HG02678 (cell line): Measurements from ENCODE around the gene HSD17B12.

Source experiments
- ATAC-seq: cut with Tn5 transposase; IDR thresholded peaks from one replicate; pipeline ENCODE4 v1.9.1; 2021; ENCODE audit warnings: mild to moderate bottlenecking, moderate library complexity; ENCODE audit not compliant: unreplicated experiment

Gene HSD17B12

GRCh38 chr11:43856993-43857392 lies 176.5 kb downstream of the HSD17B12 start:
- ATAC-seq = no peak

GRCh38 chr11:43861141-43861540 lies 180.6 kb downstream of the HSD17B12 start:
- no peak for ATAC-seq

GRCh38 chr11:43866520-43866919 lies 186.0 kb downstream of the HSD17B12 start:
- no peak for ATAC-seq

GRCh38 chr11:43866969-43867368 lies 186.4 kb downstream of the HSD17B12 start:
- ATAC-seq = no peak

GRCh38 chr11:43868852-43869567 lies 188.5 kb downstream of the HSD17B12 start:
- ATAC-seq = peak; percentile 100

- ATAC-seq = no peak
Measured at GRCh38 chr11:43871051-43871450, 190.5 kb downstream of the HSD17B12 start.

- ATAC-seq = no peak
Measured at GRCh38 chr11:43872995-43873394, 192.5 kb downstream of the HSD17B12 start.

GRCh38 chr11:43874078-43874477 lies 193.5 kb downstream of the HSD17B12 start:
- no peak for ATAC-seq

- peak; percentile 62 for ATAC-seq
Measured at GRCh38 chr11:43874738-43875137, 194.2 kb downstream of the HSD17B12 start.

- ATAC-seq = no peak
Measured at GRCh38 chr11:43879789-43880639, 199.5 kb downstream of the HSD17B12 start.

- peak; percentile 99 for ATAC-seq
Measured at GRCh38 chr11:43880640-43881159, 200.2 kb downstream of the HSD17B12 start, which contains the start of gene ALKBH3. Gene ALKBH3 (plus strand): TSS chr11:43880831. CDS start chr11:43882653, 1,822 bp downstream.

- ATAC-seq = no peak
Measured at GRCh38 chr11:43892851-43893250, 212.3 kb downstream of the HSD17B12 start.

GRCh38 chr11:43894546-43894945 lies 214.0 kb downstream of the HSD17B12 start:
- no peak for ATAC-seq

GRCh38 chr11:43895601-43896000 lies 215.1 kb downstream of the HSD17B12 start:
- no peak for ATAC-seq

GRCh38 chr11:43898574-43898973 lies 218.0 kb downstream of the HSD17B12 start:
- no peak for ATAC-seq

- no peak for ATAC-seq
Measured at GRCh38 chr11:43899094-43899493, 218.6 kb downstream of the HSD17B12 start.

GRCh38 chr11:43901551-43901950 lies 221.0 kb downstream of the HSD17B12 start:
- no peak for ATAC-seq

- no peak for ATAC-seq
Measured at GRCh38 chr11:43903078-43903477, 222.5 kb downstream of the HSD17B12 start.

- ATAC-seq = no peak
Measured at GRCh38 chr11:43903969-43904368, 223.4 kb downstream of the HSD17B12 start.

GRCh38 chr11:43904742-43905535 lies 224.4 kb downstream of the HSD17B12 start:
- no peak for ATAC-seq

- no peak for ATAC-seq
Measured at GRCh38 chr11:43905813-43906241, 225.3 kb downstream of the HSD17B12 start.
